H1 (cell line): Measurements from ENCODE around the gene SPR.
A peak's percentile ranks its signal among the peaks of the same experiment; 100 is the strongest.

ENCODE experiments used
- CHD7 ChIP-seq: fragments of 300-600 bp; sonication (generic); IDR thresholded peaks from 2 replicates; pipeline ENCODE4 v1.7.1; 2012; ENCODE audit warnings: low read length, moderate library complexity, mild to moderate bottlenecking, inconsistent platforms; ENCODE audit not compliant: insufficient replicate concordance
- CTCF ChIP-seq, 3 experiments: IDR thresholded peaks; 1 replicate in 2 of 3; 2 replicates in 1 of 3; pipeline versions ENCODE4 v1.5.1 to v1.6.1; 2011; ENCODE audit warnings: low read length in 3 of 3, mild to moderate bottlenecking in 3 of 3, inconsistent platforms in 2 of 3, low read depth in 1 of 3, moderate library complexity in 1 of 3; ENCODE audit not compliant: insufficient read depth in 1 of 3; ENCODE audit errors: control extremely low read depth in 1 of 3
- EZH2 ChIP-seq: fragments of 200-600 bp; sonication (generic); IDR thresholded peaks from 2 replicates; pipeline ENCODE4 v1.7.1; 2012; ENCODE audit warnings: low read depth, mild to moderate bottlenecking, moderate library complexity, low read length, inconsistent platforms; ENCODE audit not compliant: severe bottlenecking
- RFX5 ChIP-seq: IDR thresholded peaks from 2 replicates; pipeline ENCODE4 v1.6.1; 2011; ENCODE audit warnings: low read depth, low read length, improper control_type of control experiment, borderline replicate concordance
- ZNF274 ChIP-seq: IDR thresholded peaks from 2 replicates; pipeline ENCODE4 v1.7.0; 2012; ENCODE audit warnings: low read length, borderline replicate concordance; ENCODE audit errors: extremely low read depth

GRCh38 chr2:72893594-72894319, 6.5 kb downstream of the SPR start:
- TF ChIP-seq EZH2 (no peak), ZNF274 (no peak), CTCF (IDR thresholded peaks at IDR 0.05; ENCODE audit: control extremely low read depth in 1 of 3, insufficient read depth in 1 of 3, low read depth in 1 of 3, low read length in 3 of 3) (peak; percentile 91 to 96 (median 95)), RFX5 (no peak), CHD7 (no peak)
